Stomach (tissue), 19 donors: ENCODE data around the gene RNF114. TPM values are rescaled to one million over a fixed set of nuclear protein-coding genes. Genes with fewer than 3 reads are reported as not detected.
A peak's percentile ranks its signal among the peaks of the same experiment; 100 is the strongest.

Experiments used
- DNase-seq, 2 donors: peaks; one replicate each; pipeline versions ENCODE4 v3.0.0 to v3.0.0-alpha.2; 2013 to 2019
- H3K27ac ChIP-seq, 5 donors: fragments of 200-600 bp in 4 of 5; sonication (generic) in 4 of 5; one replicate each; pipeline ENCODE4 v1.5.1; 2013 to 2019; ENCODE audit warnings: mild to moderate bottlenecking in 1 of 5, moderate library complexity in 1 of 5
- H3K27me3 ChIP-seq, 3 donors: fragments of 200-600 bp; sonication (generic); one replicate each; pipeline ENCODE4 v1.5.1; 2017 to 2019; ENCODE audit warnings: mixed run types in 1 of 3
- H3K36me3 ChIP-seq, 4 donors: fragments of 200-600 bp; sonication (generic); 1 replicate in 3 of 4; 2 replicates in 1 of 4; pipeline ENCODE4 v1.5.1; 2016 to 2019
- H3K4me1 ChIP-seq, 4 donors: fragments of 200-600 bp; sonication (generic); one replicate each; pipeline ENCODE4 v1.5.1; 2016 to 2019
- H3K4me3 ChIP-seq, 4 donors: fragments of 200-600 bp; sonication (generic) in 3 of 4; one replicate each; pipeline ENCODE4 v1.5.1; 2016 to 2019; ENCODE audit warnings: mild to moderate bottlenecking in 1 of 4
- H3K9me3 ChIP-seq, 4 donors: fragments of 200-600 bp; sonication (generic); one replicate each; pipeline ENCODE4 v1.5.1; 2016 to 2019
- CTCF ChIP-seq, 7 experiments: fragments of 450-650 bp in 4 of 7; fragments of 200-600 bp in 3 of 7; sonication (generic) in 3 of 7; IDR thresholded peaks; one replicate each; pipeline ENCODE4 v1.5.1; 2016 to 2019; ENCODE audit warnings: antibody characterized with exemption in 7 of 7, control low read depth in 2 of 7, mild to moderate bottlenecking in 1 of 7
- EP300 ChIP-seq: sonication (generic); formaldehyde crosslinking; IDR thresholded peaks from one replicate; pipeline ENCODE4 v1.6.1; 2017; ENCODE audit warnings: antibody characterized with exemption
- POLR2A ChIP-seq, 4 donors: fragments of 450-650 bp; IDR thresholded peaks; one replicate each; pipeline ENCODE4 v1.6.1; 2016; ENCODE audit warnings: antibody characterized with exemption in 4 of 4, control low read depth in 2 of 4, mild to moderate bottlenecking in 1 of 4, moderate library complexity in 1 of 4
- POLR2AphosphoS5 ChIP-seq, 3 donors: sonication (generic); formaldehyde crosslinking; IDR thresholded peaks; one replicate each; pipeline ENCODE4 v1.6.1; 2016; ENCODE audit warnings: antibody characterized with exemption in 3 of 3
- WGBS, 5 donors: extraction: QIAGEN DNeasy Blood & Tissue Kit in 3 of 5; methylation state at CpG; one replicate each; pipeline versions ENCODE4 v1.1.5 to v1.1.7; 2013 to 2018; 5-methylcytosine and 5-hydroxymethylcytosine counted together
- intact Hi-C: fragments of 100-400 bp; cut with DNase I; formaldehyde crosslinking; loops from one replicate; pipeline ENCODE4 v1.15.1; 2023; ENCODE audit warnings: low total_unique reads
- long read RNA-seq, 10 donors: transcript quantifications; one replicate each; lab custom pipeline, GENCODE V29; 2026
- polyA plus RNA-seq, 3 donors: library from polyadenylated mRNA; stranded (reverse); fragments of 200-250 nt; gene quantifications; one replicate each; pipeline ENCODE4 v1.2.3, GENCODE V29; 2013
- total RNA-seq, 5 donors: library from RNA; depleted of rRNA; stranded (reverse); fragments of >200 nt; gene quantifications; one replicate each; pipeline versions ENCODE4 v1.1.0 to v1.2.3, GENCODE V29; 2014 to 2016
- donor health status: healthy with polysubstance abuse.
- donor health status: Bipolar disorder and iron deficiency.
- donor health status: healthy.

RNF114 gene
- total RNA-seq (100 to 1,000 TPM in 3 of 5 donors, 10 to 100 TPM in 2; 29.5 to 317 (median 138) TPM), polyA plus RNA-seq (10 to 100 TPM; 32.8 to 57.0 (median 41.7) TPM)
- long read RNA-seq, donor 1, transcript RNF114-201 (6 exons, 2,503 nt) = major isoform, 5 of 7 reads
- long read RNA-seq, donor 1, partial matches to known transcripts = 0 of 7 reads
- long read RNA-seq, donor 1, other reads (novel, unspliced or antisense) = 0 of 7 reads
- long read RNA-seq, donor 2, transcript RNF114-201 (6 exons, 2,503 nt) = major isoform, 16 of 27 reads
- long read RNA-seq, donor 2, partial matches to known transcripts = 5 of 27 reads
- long read RNA-seq, donor 2, other reads (novel, unspliced or antisense) = 0 of 27 reads
- long read RNA-seq, donor 3, transcript RNF114-207 (4 exons, 2,006 nt) = major isoform, 7 of 13 reads
- long read RNA-seq, donor 3, partial matches to known transcripts = 0 of 13 reads
- long read RNA-seq, donor 3, other reads (novel, unspliced or antisense) = 0 of 13 reads
- long read RNA-seq, donor 4, partial matches to known transcripts = 0 of 1 reads
- long read RNA-seq, donor 4, other reads (novel, unspliced or antisense) = 0 of 1 reads
- long read RNA-seq, donor 5, transcript RNF114-201 (6 exons, 2,503 nt) = major isoform, 8 of 11 reads
- long read RNA-seq, donor 5, partial matches to known transcripts = 0 of 11 reads
- long read RNA-seq, donor 5, other reads (novel, unspliced or antisense) = 0 of 11 reads
- long read RNA-seq, donor 6, transcript RNF114-201 (6 exons, 2,503 nt) = major isoform, 16 of 33 reads
- long read RNA-seq, donor 6, transcript RNF114-207 (4 exons, 2,006 nt) = minor isoform, 8 of 33 reads
- long read RNA-seq, donor 6, partial matches to known transcripts = 5 of 33 reads
- long read RNA-seq, donor 6, other reads (novel, unspliced or antisense) = 0 of 33 reads
- long read RNA-seq, donor 7, transcript RNF114-201 (6 exons, 2,503 nt) = major isoform, 27 of 28 reads
- long read RNA-seq, donor 7, partial matches to known transcripts = 0 of 28 reads
- long read RNA-seq, donor 7, other reads (novel, unspliced or antisense) = 0 of 28 reads
- long read RNA-seq, donor 8, transcript RNF114-201 (6 exons, 2,503 nt) = major isoform, 11 of 12 reads
- long read RNA-seq, donor 8, partial matches to known transcripts = 0 of 12 reads
- long read RNA-seq, donor 8, other reads (novel, unspliced or antisense) = 0 of 12 reads
- long read RNA-seq, donor 9, transcript RNF114-201 (6 exons, 2,503 nt) = major isoform, 16 of 27 reads
- long read RNA-seq, donor 9, partial matches to known transcripts = 5 of 27 reads
- long read RNA-seq, donor 9, other reads (novel, unspliced or antisense) = 0 of 27 reads
- long read RNA-seq, donor 10, transcript RNF114-201 (6 exons, 2,503 nt) = major isoform, 6 of 10 reads
- long read RNA-seq, donor 10, partial matches to known transcripts = 0 of 10 reads
- long read RNA-seq, donor 10, other reads (novel, unspliced or antisense) = 0 of 10 reads

DNA sequence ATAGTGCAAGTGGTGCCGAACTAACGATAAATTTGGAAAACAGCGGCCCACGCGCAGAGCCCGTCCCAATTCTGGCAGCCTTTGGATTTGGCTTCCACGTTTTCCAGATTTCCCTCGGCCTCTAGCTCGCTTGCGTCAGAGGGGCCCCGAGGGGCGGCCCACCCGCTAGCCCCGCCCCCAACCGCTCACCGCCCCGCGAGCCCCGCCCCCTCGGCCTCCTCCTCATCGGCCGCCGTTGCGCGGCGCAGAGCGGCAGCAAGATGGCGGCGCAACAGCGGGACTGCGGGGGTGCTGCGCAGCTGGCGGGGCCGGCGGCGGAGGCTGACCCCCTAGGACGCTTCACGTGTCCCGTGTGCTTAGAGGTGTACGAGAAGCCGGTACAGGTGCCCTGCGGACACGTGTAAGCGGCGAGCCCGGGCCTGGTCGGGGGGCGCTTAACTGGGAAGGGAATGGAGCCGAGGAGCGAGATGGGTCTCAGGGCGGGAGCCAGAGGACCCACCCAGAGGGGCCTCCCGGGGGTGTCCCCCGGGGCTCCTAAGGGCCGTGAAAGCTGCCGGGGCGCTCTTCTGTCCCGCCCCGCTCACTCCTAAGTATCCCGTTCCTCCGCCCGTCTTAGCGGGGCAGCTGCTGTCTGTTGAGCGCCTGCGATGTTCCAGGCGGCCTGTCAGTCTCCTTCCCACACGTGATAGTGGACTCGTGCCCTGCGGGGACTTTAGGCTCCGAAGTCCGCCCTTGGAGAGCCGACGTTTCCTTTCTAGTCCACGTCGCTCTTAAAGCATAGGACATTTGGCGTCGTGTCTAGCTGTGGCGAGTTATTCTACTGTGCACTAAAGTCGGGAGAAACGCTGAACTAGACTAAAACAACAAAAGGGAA is at the start of gene RNF114:
Gene RNF114 (plus strand): TSS at position 245 of the 874 bp plus-strand sequence. CDS start 16 bp downstream, at position 261.
- Histone ChIP-seq H3K9me3 (no peaks in the 10 kb centered on the region), H3K4me1 (peaks cover 28 to 60% (median 44%) of the 10 kb centered on the region in 4 donors), H3K27ac (peak within 1 kb of the TSS; percentile 89 to 97 (median 94)), H3K27me3 (no peaks in the 10 kb centered on the region), H3K36me3 (peaks cover 5 to 16% (median 12%) of the 10 kb centered on the region in 4 donors), H3K4me3 (peak within 1 kb of the TSS; percentile 85 to 100 (median 95))
- TF ChIP-seq POLR2A (IDR thresholded peaks at IDR 0.05) (peak in 2 of 4 donors; percentile 26 to 77), EP300 (no peak), POLR2AphosphoS5 (IDR thresholded peaks at IDR 0.05) (peak; percentile 94 to 99 (median 99)), CTCF (IDR thresholded peaks at IDR 0.05) (no peak)
- intact Hi-C loops = no loop called here
- DNase-seq = peak; percentile 95 to 97
- WGBS, 5 donors = 0% methylated on average over 45 to 79 of the region's 79 CpGs

GRCh38 chr20:49886571-49887213 is 49.5 kb upstream of the RNF114 start:
- DNase-seq = no peak
- intact Hi-C loops = no loop called here
- peaks cover 39 to 54% (median 46%) of the 10 kb centered on the region in 4 donors for H3K4me1 ChIP-seq
- peak overlapping the region; percentile 7 to 69 (median 59) for H3K27ac ChIP-seq
- H3K27me3 ChIP-seq = no peaks in the 10 kb centered on the region
- H3K9me3 ChIP-seq = no peaks in the 10 kb centered on the region
- WGBS, 5 donors = 77 to 87% (median 84%) methylated on average over 27 to 30 of the region's 30 CpGs
- H3K36me3 ChIP-seq = peaks cover 25 to 74% (median 71%) of the 10 kb centered on the region in 4 donors
- no peak for TF ChIP-seq EP300
- TF ChIP-seq CTCF (IDR thresholded peaks at IDR 0.05) = no peak
- TF ChIP-seq POLR2A (IDR thresholded peaks at IDR 0.05) = no peak
- TF ChIP-seq POLR2AphosphoS5 (IDR thresholded peaks at IDR 0.05) = no peak
- no peak overlapping the region for H3K4me3 ChIP-seq
